ENCODE measurements around the gene MPST.
A peak's percentile ranks its signal among the peaks of the same experiment; 100 is the strongest.

Gene MPST

DNA sequence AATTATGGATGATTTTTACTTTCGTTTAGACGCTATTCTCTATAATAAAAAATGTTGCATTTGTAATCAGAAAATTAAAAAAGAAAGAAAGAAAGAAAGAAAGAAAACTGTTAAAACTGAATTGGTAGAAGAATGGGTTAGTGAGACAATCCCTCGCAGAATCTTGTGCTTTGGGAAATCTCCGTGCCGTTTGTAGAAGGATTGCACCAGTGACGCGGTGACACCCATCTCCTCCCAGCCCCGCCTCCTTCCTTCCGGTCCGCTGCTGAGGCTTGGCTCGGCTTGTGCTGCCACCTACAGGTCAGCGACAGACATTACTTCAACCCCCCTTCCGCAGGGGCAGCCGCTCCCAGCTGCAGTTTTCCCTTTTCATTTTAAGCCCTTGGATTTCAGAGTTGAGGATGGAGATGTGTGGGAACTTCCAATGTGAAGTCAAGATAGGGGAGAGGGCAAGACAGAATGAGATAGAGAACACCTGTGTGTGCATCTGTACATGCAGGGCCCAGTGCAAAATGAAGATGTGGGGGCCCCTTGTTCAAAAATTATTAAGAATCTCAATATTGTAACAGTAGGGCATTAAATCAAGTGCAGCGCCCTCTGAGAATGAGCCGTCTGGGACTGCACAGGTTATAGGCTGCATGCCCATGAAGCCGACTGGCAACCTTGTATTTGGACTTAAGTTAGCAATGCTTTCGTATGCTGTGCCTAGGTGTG lies 41.4 kb upstream of the MPST start:
- H2AFZ ChIP-seq: peak overlapping the region; percentile 62
- no peak overlapping the region for H3K9ac ChIP-seq
- no peak overlapping the region for H3K27ac ChIP-seq
- H3K4me3 ChIP-seq (ENCODE audit: low read depth, low read length): peak overlapping the region; percentile 52
- H3K27me3 ChIP-seq (ENCODE audit: control insufficient read depth, insufficient read depth, low read length): no peaks in the 10 kb centered on the region
- no peaks in the 10 kb centered on the region for H3K9me3 ChIP-seq (ENCODE audit: control insufficient read depth, low read length)
- H3K36me3 ChIP-seq (ENCODE audit: control insufficient read depth, insufficient read depth, low read length): no peaks in the 10 kb centered on the region
- H3K79me2 ChIP-seq: no peaks in the 10 kb centered on the region
- no peaks in the 10 kb centered on the region for H3K4me1 ChIP-seq
- peak overlapping the region; percentile 68 for H3K4me2 ChIP-seq (ENCODE audit: low read length)
- TF ChIP-seq, protein P1, sequence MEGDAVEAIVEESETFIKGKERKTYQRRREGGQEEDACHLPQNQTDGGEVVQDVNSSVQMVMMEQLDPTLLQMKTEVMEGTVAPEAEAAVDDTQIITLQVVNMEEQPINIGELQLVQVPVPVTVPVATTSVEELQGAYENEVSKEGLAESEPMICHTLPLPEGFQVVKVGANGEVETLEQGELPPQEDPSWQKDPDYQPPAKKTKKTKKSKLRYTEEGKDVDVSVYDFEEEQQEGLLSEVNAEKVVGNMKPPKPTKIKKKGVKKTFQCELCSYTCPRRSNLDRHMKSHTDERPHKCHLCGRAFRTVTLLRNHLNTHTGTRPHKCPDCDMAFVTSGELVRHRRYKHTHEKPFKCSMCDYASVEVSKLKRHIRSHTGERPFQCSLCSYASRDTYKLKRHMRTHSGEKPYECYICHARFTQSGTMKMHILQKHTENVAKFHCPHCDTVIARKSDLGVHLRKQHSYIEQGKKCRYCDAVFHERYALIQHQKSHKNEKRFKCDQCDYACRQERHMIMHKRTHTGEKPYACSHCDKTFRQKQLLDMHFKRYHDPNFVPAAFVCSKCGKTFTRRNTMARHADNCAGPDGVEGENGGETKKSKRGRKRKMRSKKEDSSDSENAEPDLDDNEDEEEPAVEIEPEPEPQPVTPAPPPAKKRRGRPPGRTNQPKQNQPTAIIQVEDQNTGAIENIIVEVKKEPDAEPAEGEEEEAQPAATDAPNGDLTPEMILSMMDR (IDR thresholded peaks at IDR 0.05): peak; percentile 84

DNA sequence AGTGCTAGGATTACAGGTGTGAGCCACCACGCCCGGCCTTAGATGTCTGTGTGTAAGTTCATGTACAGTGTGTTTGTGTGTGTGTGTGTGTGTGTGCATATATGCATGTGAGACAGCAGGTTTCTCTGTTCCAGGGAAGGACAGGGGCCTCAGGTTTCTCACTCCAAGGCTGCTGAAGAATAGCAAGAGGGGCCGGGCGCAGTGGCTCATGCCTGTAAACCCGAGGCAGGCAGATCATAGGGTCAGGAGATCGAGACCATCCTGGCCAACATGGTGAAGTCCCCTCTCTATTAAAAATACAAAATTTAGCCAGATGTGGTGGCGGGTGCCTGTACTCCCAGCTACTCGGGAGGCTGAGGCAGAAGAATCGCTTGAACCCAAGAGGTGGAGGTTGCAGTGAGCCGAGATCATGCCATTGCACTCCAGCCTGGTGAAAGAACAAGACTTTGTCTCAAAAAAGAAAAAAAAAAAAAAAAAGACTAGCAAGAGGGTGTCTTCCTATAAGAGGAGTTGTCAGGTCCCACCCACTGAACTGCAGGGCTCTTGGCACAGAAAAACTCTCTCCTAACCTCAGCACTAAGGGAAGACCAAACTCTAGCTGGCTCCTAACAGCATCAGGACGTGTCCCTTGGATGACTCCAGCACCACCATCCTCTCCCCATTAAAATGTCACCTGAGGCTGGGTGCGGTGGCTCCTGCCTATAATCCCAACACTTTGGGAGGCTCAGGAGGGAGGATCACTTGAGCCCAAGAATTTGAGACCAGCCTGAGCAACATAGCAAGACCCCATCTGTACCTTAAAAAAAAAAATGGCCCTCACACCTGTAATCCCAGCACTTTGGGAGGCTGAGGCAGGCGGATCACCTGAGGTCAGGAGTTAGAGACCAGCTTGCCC lies 40.3 kb upstream of the MPST start:
- TF ChIP-seq, protein P1 (IDR thresholded peaks at IDR 0.05): no peak
- Histone ChIP-seq H3K9ac (no peak overlapping the region), H3K4me1 (no peaks in the 10 kb centered on the region)

DNA sequence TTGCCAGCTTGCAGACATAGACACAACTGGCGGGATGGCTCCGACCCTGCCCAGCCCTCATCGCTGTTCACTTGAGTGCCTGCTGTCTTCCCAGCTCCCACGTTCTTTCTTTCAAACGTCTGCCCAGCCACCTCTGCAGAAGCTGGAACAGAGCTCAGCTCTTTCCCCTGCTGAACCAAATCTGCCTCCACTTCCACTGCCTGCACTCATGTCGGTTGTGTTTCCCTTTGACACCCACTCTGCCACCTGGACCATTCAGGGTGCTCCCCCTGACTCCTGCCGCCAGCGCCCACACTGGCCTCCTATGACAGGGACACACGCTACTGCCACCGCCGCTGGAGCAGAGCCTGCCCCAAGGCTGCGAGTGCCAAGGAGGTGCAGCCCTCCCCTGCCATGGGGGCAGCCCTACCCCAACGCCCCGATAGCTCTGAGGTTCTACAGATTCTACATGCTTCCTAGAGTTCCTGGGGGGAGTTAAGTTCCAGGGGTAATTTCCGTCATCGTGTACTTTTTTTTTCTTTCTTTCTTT lies 38.2 kb upstream of the MPST start:
- Histone ChIP-seq H3K9me3 (ENCODE audit: control insufficient read depth, low read length) (no peaks in the 10 kb centered on the region), H3K4me1 (no peaks in the 10 kb centered on the region), H3K79me2 (no peaks in the 10 kb centered on the region), H3K27me3 (ENCODE audit: control insufficient read depth, insufficient read depth, low read length) (no peaks in the 10 kb centered on the region), H2AFZ (no peak overlapping the region), H3K4me2 (ENCODE audit: low read length) (no peak overlapping the region), H3K27ac (no peak overlapping the region), H3K36me3 (ENCODE audit: control insufficient read depth, insufficient read depth, low read length) (no peaks in the 10 kb centered on the region), H3K4me3 (ENCODE audit: low read depth, low read length) (no peak overlapping the region), H3K9ac (no peak overlapping the region)
- TF ChIP-seq, protein P1 (IDR thresholded peaks at IDR 0.05): no peak

More for the DNA sequence above, 40.3 kb upstream of the MPST start:
- Histone ChIP-seq H2AFZ (no peak overlapping the region), H3K9me3 (ENCODE audit: control insufficient read depth, low read length) (no peaks in the 10 kb centered on the region), H3K79me2 (no peaks in the 10 kb centered on the region), H3K4me2 (ENCODE audit: low read length) (no peak overlapping the region), H3K27ac (no peak overlapping the region), H3K4me3 (ENCODE audit: low read depth, low read length) (no peak overlapping the region), H3K27me3 (ENCODE audit: control insufficient read depth, insufficient read depth, low read length) (no peaks in the 10 kb centered on the region), H3K36me3 (ENCODE audit: control insufficient read depth, insufficient read depth, low read length) (no peaks in the 10 kb centered on the region)

GRCh38 chr22:36982136-36982535 lies 37.4 kb upstream of the MPST start:
- no peak overlapping the region for H2AFZ ChIP-seq
- no peaks in the 10 kb centered on the region for H3K36me3 ChIP-seq (ENCODE audit: control insufficient read depth, insufficient read depth, low read length)
- H3K9ac ChIP-seq: no peak overlapping the region
- H3K4me1 ChIP-seq: no peaks in the 10 kb centered on the region
- TF ChIP-seq, protein P1 (IDR thresholded peaks at IDR 0.05): no peak
- no peak overlapping the region for H3K4me2 ChIP-seq (ENCODE audit: low read length)
- no peak overlapping the region for H3K27ac ChIP-seq
- no peaks in the 10 kb centered on the region for H3K27me3 ChIP-seq (ENCODE audit: control insufficient read depth, insufficient read depth, low read length)
- no peaks in the 10 kb centered on the region for H3K79me2 ChIP-seq
- no peaks in the 10 kb centered on the region for H3K9me3 ChIP-seq (ENCODE audit: control insufficient read depth, low read length)
- H3K4me3 ChIP-seq (ENCODE audit: low read depth, low read length): no peak overlapping the region
